ENCODE results near the gene IMPG2.

IMPG2 gene

DNA sequence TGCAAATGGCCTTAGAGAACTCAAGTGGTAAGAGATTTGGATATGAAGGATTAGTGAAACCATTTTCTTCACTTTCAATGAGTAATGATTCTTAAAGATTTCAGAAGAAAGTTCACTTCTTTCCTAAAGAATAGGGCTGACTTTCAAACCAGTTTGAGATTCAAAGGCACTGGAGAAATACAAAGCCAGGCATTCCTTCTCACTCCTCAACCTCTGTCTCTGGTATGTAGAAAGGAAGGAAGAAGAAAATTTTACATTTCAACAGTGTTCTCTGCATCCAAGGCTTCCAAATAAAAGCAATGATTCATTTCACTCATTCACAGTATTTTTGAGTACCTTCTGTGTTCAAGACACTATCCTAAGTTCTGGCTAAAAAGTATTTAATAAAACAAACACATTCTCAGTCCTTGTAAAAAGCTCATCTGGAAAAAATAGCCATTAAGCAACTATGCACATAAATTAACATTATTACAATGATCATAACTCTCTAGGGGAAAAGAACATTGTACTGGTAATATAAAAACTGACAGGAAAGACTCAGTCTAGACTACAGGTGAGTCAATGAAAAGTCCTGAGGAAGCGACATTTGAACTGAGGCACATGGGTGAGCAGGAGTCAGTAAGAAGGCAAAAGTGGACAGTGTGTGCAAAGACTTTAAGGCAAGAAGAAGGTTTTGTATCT lies 79.5 kb downstream of the IMPG2 start:
- DNase-seq (ENCODE audit: low read depth) = no peak

DNA sequence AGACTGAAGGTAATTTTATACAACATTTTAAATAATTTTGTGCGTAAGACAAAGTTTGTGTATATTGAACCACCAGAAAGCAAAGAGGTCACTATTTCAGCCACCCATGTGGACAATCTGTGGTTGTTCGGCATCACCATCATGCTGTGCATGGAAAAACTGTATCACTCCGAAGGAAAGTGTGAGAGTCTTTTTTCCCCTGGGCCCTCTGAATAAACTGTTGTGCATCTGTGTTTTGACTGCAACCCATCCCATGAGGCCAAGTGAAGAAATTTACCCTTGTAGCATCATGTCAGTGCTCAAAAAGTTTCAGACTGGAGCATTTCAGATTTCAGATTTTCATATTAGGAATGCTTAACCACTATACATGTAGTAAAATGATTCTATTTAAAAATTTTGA lies 85.3 kb downstream of the IMPG2 start:
- no peak for DNase-seq (ENCODE audit: low read depth)

DNA sequence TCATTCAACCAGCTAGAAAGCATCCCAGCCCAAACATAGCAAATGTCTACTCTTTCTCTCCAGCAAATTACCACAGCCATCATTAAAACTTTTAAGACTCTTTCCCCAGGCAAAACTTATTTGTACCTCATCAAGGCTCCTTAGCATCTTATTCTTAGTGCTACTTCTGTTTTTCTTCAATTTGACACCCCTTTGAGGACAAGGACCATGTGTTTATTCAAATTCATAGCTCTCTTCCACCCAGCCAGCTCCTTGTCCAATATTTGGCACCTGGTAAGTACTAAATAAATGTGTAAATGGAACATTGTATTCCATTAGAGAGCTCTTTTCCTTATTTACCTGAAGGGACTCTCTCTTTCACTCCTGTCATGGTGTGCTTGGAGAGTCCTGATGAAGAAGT lies 89.8 kb downstream of the IMPG2 start:
- DNase-seq (ENCODE audit: low read depth) = no peak

DNA sequence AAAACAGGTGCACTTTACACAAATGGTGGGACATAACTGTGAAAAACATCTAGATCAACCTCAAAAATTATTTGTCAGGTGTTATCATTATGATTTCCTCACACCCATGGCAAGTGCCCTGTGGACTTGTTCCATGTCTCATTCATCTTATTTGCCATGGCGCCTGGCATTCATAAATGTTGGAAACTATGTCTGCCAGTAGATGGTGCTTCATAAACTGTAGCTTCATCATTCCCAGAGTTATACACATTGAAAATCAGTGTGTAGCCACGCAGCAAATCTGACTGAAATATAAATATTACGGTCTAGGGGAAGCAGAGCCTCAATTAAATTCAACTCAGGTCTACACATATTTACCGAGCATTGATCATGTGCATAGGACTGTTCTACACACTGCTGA lies 90.7 kb downstream of the IMPG2 start:
- no peak for DNase-seq (ENCODE audit: low read depth)

- DNase-seq (ENCODE audit: low read depth) = no peak
Observed at GRCh38 chr3:101228441-101228840, 91.9 kb downstream of the IMPG2 start.

GRCh38 chr3:101224739-101225138 lies 95.6 kb downstream of the IMPG2 start:
- no peak for DNase-seq (ENCODE audit: low read depth)

GRCh38 chr3:101223016-101223415 lies 97.4 kb downstream of the IMPG2 start:
- DNase-seq (ENCODE audit: low read depth) = no peak

DNA sequence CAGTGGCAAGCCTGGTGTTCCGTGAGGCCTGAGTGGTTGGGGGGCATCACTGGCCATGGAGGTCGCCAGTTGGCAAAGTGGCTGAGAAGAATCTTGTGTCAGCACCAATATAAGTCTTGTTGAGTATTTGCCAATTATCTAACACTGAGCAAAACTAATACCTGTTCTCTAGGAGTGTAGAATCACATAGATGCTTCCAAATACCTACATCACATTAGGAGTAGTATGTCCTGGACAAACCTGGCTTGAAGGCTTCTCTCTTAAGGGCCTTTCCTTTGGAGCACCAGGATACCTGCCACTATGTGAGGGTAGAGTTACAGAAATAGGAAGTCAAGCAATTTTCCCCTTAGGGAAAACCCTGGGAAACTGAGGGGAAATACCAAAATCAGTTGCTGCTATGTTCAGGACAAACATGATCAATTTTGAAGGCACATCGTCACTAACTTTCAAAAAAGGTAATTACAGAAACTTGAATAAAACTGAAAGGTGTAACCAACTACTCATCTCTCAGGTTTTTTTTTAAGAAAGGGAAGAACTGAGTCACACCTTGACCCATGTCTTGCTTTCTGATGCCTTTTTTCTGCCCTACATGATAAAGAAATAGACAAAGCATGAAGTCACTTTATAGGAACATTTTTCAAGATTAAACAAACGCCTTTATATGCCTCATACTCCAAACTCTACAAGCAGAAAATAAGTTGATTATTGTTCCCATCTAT lies 100.4 kb downstream of the IMPG2 start:
- no peak for DNase-seq (ENCODE audit: low read depth)

DNA sequence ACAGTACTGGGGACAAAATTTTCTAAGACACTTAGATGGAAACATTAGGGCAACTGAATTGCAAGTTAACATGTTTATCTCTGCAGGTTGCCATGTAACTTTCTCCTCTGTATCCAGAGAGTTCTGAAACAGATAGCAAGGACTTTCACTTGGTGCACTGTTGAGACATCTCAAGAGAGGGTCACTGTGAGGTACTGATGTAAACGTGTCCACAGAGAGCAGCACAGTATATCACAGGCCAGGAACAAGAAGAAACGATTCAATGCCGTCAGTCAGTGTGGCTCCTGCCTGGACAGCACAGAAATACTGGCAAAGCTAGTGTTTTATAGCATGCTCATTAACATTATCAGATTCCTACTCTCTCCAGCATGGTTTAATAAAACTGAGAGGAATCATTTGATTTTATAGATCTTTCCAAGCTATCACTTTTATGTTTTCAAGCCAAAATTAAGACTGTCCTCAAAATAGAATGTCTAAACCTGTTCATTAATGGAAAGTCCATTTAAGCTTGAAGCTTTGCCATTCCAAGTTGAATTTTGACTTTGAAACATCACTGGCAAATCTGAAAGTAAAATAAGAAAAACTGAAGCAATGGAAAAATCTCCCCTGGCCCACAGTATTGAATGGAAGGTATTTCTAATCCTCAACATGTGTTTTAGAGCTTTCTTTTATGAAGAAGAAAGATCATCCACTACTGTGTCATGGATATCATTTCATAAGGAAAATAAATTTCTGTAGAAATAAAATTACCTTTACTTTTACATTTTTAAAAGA lies 102.7 kb downstream of the IMPG2 start:
- no peak for DNase-seq (ENCODE audit: low read depth)

GRCh38 chr3:101216710-101217465 lies 103.5 kb downstream of the IMPG2 start:
- no peak for DNase-seq (ENCODE audit: low read depth)

- no peak for DNase-seq (ENCODE audit: low read depth)
Observed at GRCh38 chr3:101212730-101213129, 107.6 kb downstream of the IMPG2 start.

DNA sequence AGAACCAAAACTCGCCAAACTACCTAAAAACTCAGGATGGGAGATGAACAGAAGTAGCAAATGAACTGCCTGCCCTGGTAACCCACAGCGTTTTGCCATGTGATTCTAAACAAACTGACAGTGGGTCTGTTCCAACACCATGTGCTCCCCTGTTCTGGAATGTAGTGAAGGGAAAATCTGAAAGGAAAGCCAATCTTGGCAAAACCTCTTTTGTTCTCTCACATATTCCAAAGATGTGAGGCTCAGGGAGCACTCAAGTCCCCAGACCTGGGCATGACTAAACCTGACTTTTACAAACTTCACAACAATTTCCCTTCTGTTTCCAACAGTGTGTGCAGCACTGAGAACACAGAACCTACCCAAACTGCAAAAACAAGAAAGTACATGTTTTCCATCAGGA lies 116.1 kb downstream of the IMPG2 start:
- DNase-seq (ENCODE audit: low read depth) = no peak

GRCh38 chr3:101203411-101203810 lies 117.0 kb downstream of the IMPG2 start:
- DNase-seq (ENCODE audit: low read depth) = no peak

GRCh38 chr3:101202640-101203039 lies 117.7 kb downstream of the IMPG2 start:
- DNase-seq (ENCODE audit: low read depth) = no peak

GRCh38 chr3:101200461-101200860 lies 119.9 kb downstream of the IMPG2 start:
- DNase-seq (ENCODE audit: low read depth) = no peak

DNA sequence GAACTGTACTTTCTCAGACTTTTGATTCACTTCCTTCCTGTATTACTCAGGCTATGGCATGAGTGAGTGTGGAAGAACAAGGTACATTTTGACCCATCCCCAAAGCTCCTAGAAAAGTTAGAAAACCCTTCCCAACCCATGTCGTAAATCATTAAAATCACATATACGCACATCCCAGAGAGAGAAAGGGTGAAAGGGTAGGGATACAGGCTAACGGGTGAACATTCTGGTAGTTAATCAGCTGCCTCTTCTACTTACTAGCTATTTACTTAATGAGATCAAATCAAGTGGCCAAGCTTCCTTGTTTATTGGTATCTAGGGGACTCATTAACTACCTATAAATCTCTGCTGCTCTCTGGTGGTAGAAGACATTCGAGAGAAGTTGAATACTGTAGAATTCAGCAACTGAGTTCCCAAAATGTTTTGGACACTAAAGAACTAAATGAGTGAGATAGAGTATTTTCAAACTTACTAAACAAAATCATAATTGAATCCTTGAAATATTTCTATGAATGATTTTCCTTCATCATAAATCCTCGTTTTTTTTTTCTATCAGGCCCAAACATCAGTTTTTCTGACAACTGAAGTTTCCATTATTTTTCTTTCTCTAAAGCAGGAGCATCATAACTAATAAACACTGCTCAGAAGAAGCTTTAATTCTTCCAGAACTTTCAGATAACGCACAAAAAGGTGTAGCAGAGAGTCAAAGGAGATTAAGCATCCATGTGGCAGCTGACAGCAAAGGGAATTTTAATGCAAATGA lies 124.2 kb downstream of the IMPG2 start:
- DNase-seq (ENCODE audit: low read depth) = no peak

- DNase-seq (ENCODE audit: low read depth) = no peak
Observed at GRCh38 chr3:101194392-101194791, 126.0 kb downstream of the IMPG2 start.

GRCh38 chr3:101193957-101194356 lies 126.4 kb downstream of the IMPG2 start:
- DNase-seq (ENCODE audit: low read depth) = no peak

- DNase-seq (ENCODE audit: low read depth) = no peak
Observed at GRCh38 chr3:101189796-101190195, 130.6 kb downstream of the IMPG2 start.

GRCh38 chr3:101189176-101189575 lies 131.2 kb downstream of the IMPG2 start:
- no peak for DNase-seq (ENCODE audit: low read depth)

DNA sequence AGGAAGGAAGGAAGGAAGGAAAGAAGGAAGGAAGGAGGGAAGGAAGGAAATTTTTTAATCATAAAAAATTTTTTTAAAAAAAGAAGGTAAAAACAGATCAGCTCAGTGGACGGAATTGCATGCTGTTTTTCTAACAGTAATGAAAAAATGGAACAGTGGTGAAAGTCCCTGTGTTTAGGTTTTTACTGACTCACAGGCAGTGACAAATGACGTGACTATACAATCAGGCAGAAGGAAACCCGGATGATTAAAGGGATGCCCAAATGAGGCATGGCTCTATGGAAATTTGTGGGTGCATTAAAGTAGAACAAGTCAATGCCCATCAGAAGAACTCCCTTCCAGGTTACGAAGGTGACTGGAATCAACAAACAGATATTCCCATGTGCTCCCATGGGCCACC lies 135.0 kb downstream of the IMPG2 start:
- DNase-seq (ENCODE audit: low read depth) = no peak

GRCh38 chr3:101184111-101184510 lies 136.3 kb downstream of the IMPG2 start:
- no peak for DNase-seq (ENCODE audit: low read depth)

Data from stimulated activated CD8-positive, alpha-beta memory T cell treated with anti-CD3 and anti-CD28 coated beads, Interleukin-15, amount 100 ng/mL, for 24 hours (primary cell).